ENCODE data around the gene ABCC1. TPM values are rescaled to one million over a fixed set of nuclear protein-coding genes. Genes with fewer than 3 reads are reported as not detected.

ABCC1 gene
- polyA plus RNA-seq, 1 donor (not counting 4 experiments of a cell fraction or from before 2014, with no cell fraction given), result 19.4 TPM

- Histone ChIP-seq H3K9me3 (ENCODE audit: control insufficient read depth, low read depth, low read length) (peaks cover 5% of the 10 kb centered on the region), H2AFZ (ENCODE audit: control insufficient read depth, low read length) (no peak overlapping the region), H3K27me3 (ENCODE audit: control insufficient read depth, extremely low read depth, insufficient read depth, low read length) (no peaks in the 10 kb centered on the region), H3K4me3 (ENCODE audit: control insufficient read depth in 2 of 3, extremely low read depth in 1 of 3, insufficient read depth in 2 of 3, low read depth in 1 of 3, low read length in 3 of 3) (no peak overlapping the region), H3K36me3 (ENCODE audit: control insufficient read depth in 2 of 2, extremely low read depth in 1 of 2, insufficient read depth in 2 of 2, low read length in 2 of 2) (no peaks in the 10 kb centered on the region), H3K27ac (ENCODE audit: control insufficient read depth, insufficient read depth, low read length) (no peak overlapping the region), H3K79me2 (ENCODE audit: control insufficient read depth, insufficient read depth, low read length) (no peaks in the 10 kb centered on the region), H3K4me2 (ENCODE audit: control insufficient read depth, extremely low read depth, insufficient read depth, low read depth, low read length) (no peak overlapping the region), H3K9ac (ENCODE audit: control insufficient read depth, extremely low read depth, insufficient read depth, low read length) (no peak overlapping the region), H4K20me1 (ENCODE audit: control insufficient read depth, extremely low read depth, insufficient read depth, low read length) (no peaks in the 10 kb centered on the region), H3K4me1 (ENCODE audit: control insufficient read depth, extremely low read depth, insufficient read depth, low read length) (no peaks in the 10 kb centered on the region), H3K9me1 (ENCODE audit: control insufficient read depth, extremely low read depth, insufficient read depth, low read length) (no peaks in the 10 kb centered on the region)
- DNase-seq (ENCODE audit: low read depth, low spot score), result no peak
- TF ChIP-seq EZH2 (IDR thresholded peaks at IDR 0.05; ENCODE audit: low read length) (no peak), CTCF (optimal IDR thresholded peaks at IDR 0.05 in 1 of 3, IDR thresholded peaks at IDR 0.05 in 1 of 3, conservative IDR thresholded peaks at IDR 0.05 in 1 of 3; ENCODE audit: extremely low read depth in 1 of 3, insufficient read depth in 2 of 3, low read length in 3 of 3) (no peak)
- dilution Hi-C loops (cut with MboI; ENCODE audit: extremely low pct_ligation_motif_present, low sequenced_read_pairs), result no loop called here
- no peak for FAIRE-seq
Measured at GRCh38 chr16:16158082-16158658, 208.8 kb downstream of the ABCC1 start.

GRCh38 chr16:16158741-16159374, 209.4 kb downstream of the ABCC1 start:
- no peaks in the 10 kb centered on the region for H4K20me1 ChIP-seq (ENCODE audit: control insufficient read depth, extremely low read depth, insufficient read depth, low read length)
- H3K4me2 ChIP-seq (ENCODE audit: control insufficient read depth, extremely low read depth, insufficient read depth, low read depth, low read length), result no peak overlapping the region
- no peak for DNase-seq (ENCODE audit: low read depth, low spot score)
- H3K4me3 ChIP-seq (ENCODE audit: control insufficient read depth in 2 of 3, extremely low read depth in 1 of 3, insufficient read depth in 2 of 3, low read depth in 1 of 3, low read length in 3 of 3), result no peak overlapping the region
- TF ChIP-seq CTCF (optimal IDR thresholded peaks at IDR 0.05 in 1 of 3, IDR thresholded peaks at IDR 0.05 in 1 of 3, conservative IDR thresholded peaks at IDR 0.05 in 1 of 3; ENCODE audit: extremely low read depth in 1 of 3, insufficient read depth in 2 of 3, low read length in 3 of 3) (no peak), EZH2 (IDR thresholded peaks at IDR 0.05; ENCODE audit: low read length) (no peak)
- H3K9me3 ChIP-seq (ENCODE audit: control insufficient read depth, low read depth, low read length), result peaks cover 5% of the 10 kb centered on the region
- no peak overlapping the region for H3K9ac ChIP-seq (ENCODE audit: control insufficient read depth, extremely low read depth, insufficient read depth, low read length)
- H2AFZ ChIP-seq (ENCODE audit: control insufficient read depth, low read length), result no peak overlapping the region
- H3K27me3 ChIP-seq (ENCODE audit: control insufficient read depth, extremely low read depth, insufficient read depth, low read length), result no peaks in the 10 kb centered on the region
- peak; percentile 41 for FAIRE-seq
- H3K4me1 ChIP-seq (ENCODE audit: control insufficient read depth, extremely low read depth, insufficient read depth, low read length), result no peaks in the 10 kb centered on the region
- H3K36me3 ChIP-seq (ENCODE audit: control insufficient read depth in 2 of 2, extremely low read depth in 1 of 2, insufficient read depth in 2 of 2, low read length in 2 of 2), result no peaks in the 10 kb centered on the region
- dilution Hi-C loops (cut with MboI; ENCODE audit: extremely low pct_ligation_motif_present, low sequenced_read_pairs), result no loop called here
- H3K27ac ChIP-seq (ENCODE audit: control insufficient read depth, insufficient read depth, low read length), result no peak overlapping the region
- no peaks in the 10 kb centered on the region for H3K79me2 ChIP-seq (ENCODE audit: control insufficient read depth, insufficient read depth, low read length)
- H3K9me1 ChIP-seq (ENCODE audit: control insufficient read depth, extremely low read depth, insufficient read depth, low read length), result no peaks in the 10 kb centered on the region
